HG03280 (cell line): ENCODE measurements around the gene ALPL.
"Not testable (repeated sequence)": the region's sequence is repeated elsewhere in the genome, so short reads cannot be mapped to it uniquely, and the experiment has no call there.

Source experiments
- ATAC-seq: cut with Tn5 transposase; IDR thresholded peaks from one replicate; pipeline ENCODE4 v1.9.1; 2021; ENCODE audit warnings: mild to moderate bottlenecking, moderate library complexity; ENCODE audit not compliant: unreplicated experiment

Gene ALPL

DNA sequence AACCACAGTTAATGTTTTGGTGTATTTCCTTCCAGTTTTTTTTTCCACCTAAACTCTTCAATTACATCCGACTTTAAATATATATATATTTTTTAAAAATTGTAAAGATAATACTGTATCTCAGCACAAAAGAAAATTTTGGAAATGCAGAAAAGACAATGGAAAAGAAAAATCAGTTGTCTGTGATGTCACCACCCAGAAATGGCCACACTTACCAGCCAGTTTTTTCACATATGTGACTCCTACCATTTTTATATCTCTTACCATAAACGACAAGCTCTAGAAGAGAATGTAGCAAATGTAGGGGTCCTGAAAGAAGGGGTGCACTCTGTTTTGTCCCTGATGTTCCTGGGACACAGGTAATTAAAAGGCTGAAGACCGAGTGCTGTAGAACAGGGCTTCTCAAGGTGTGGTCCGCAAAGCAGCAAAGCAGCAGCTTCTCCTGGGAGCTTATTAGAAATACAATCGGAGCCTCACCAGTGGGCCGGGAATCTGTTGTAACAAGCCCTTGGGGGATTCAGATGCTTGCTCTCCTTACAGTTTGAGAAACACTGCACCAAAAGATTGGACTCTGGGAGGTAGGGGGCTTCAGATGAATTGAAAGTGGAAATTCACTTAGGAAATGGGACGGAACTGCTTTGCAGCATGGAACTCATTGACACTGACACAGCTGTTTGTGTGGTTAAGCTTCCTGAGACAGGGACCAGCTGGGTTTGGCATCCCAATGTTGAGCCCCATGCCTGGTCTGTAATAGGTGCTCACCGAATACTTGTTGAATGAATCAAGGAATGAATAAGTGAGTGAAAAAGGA, 44.1 kb downstream of the ALPL start:
- ATAC-seq: no peak

- ATAC-seq: no peak
Measured at GRCh38 chr1:21559788-21560567, 50.8 kb downstream of the ALPL start.

DNA sequence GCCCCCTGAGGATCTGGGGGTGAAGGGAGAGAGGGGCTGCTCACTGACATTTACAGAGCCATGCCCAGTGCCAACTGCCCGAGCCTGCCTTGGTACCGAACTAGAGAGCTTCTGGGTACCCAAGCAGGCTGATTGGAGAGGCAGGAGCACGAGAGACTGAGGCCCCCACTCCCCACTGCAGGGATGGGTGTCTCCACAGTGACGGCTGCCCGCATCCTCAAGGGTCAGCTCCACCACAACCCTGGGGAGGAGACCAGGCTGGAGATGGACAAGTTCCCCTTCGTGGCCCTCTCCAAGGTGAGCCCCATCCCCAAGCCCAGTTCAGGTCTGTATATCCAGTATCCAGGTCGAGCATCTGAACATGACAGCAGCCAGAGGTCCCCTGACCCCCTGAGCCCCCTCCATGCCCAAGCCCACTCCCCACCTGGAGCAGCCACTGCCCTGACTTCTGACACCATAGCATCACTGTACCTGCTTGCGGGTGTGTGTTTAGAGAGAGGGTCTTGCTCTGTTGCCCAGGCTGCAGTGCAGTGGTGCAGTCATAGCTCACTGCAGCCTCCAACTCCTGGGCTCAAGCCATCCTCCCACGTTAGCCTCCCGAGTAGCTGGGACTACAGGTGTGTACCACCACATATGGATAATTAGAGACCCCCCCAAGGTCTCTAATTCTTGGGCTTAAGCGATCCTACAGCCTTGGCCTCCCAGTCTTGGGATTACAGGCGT, 51.9 kb downstream of the ALPL start:
- no peak for ATAC-seq

GRCh38 chr1:21562896-21563295, 53.7 kb downstream of the ALPL start:
- ATAC-seq: no peak

DNA sequence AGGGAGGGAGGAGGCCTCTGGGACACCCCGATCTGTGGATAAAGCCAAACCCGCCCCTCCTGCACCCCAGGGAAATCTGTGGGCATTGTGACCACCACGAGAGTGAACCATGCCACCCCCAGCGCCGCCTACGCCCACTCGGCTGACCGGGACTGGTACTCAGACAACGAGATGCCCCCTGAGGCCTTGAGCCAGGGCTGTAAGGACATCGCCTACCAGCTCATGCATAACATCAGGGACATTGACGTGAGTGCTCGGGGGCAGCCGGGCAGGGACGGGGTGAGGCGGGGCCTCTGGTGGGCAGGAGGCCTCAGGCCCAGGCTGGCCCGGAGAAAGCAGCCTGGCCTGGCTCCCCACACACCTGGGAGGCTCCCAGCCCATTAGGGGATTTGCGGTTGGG, 54.7 kb downstream of the ALPL start:
- no peak for ATAC-seq

- no peak for ATAC-seq
Measured at GRCh38 chr1:21564521-21565095, 55.4 kb downstream of the ALPL start.

GRCh38 chr1:21565285-21565684, 56.1 kb downstream of the ALPL start:
- ATAC-seq: no peak

- not testable (repeated sequence) for ATAC-seq
Measured at GRCh38 chr1:21566361-21566760, 57.1 kb downstream of the ALPL start.

- no peak for ATAC-seq
Measured at GRCh38 chr1:21567241-21568005, 58.2 kb downstream of the ALPL start.

GRCh38 chr1:21568006-21568746, 59.0 kb downstream of the ALPL start:
- no peak for ATAC-seq

DNA sequence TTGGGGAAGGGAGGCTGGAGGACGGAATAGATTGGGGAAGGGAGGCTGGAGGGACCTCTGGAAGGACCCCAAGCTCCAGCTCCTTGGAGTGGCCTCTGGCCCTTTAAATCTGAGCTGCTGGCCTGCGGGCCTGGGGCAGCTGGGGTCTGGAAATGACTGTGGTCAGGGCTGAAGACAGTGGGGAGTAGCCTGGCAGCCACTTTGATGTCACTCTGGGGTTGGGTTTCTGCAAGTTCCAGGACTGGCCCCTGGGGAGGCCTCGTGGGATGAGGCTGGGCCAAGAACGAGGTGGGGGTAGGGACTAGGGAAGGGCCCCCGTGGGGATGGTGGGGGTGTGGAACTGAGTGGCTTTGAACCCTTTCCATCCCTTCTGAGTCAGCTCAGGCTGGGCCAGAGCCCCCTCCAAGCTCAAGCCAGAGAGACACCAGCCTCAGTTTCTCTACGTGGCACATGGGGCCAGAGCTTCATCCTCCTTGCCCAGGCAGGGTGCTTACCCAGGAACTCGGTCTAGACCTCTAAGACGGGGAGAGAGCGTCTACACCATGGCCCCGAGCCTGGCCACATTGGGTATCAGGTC, 59.7 kb downstream of the ALPL start:
- ATAC-seq: no peak

- ATAC-seq: no peak
Measured at GRCh38 chr1:21569820-21570527, 60.8 kb downstream of the ALPL start.

GRCh38 chr1:21570528-21570875, 61.3 kb downstream of the ALPL start:
- no peak for ATAC-seq

DNA sequence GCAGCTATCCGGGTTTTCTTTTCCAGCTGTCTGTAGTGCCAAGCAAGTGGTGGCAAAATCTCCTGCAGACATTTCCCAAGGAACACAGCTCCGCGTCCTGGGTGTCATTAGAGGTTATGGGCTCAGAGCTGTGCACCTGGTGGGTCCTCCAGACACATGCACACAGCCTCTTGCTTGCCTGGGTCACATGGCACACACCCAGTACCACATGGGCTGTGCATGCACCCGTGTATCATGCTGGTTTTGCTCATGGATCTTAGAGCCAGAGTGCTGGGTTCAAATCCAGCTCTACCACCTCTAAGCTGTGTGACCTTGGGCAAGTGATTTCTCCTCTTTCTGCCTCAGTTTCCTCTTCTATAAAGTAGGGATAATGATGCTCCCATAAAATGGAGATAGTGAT, 61.7 kb downstream of the ALPL start:
- no peak for ATAC-seq

- ATAC-seq: no peak
Measured at GRCh38 chr1:21572221-21572620, 63.0 kb downstream of the ALPL start.

- no peak for ATAC-seq
Measured at GRCh38 chr1:21572735-21573277, 63.6 kb downstream of the ALPL start.

- ATAC-seq: no peak
Measured at GRCh38 chr1:21573475-21573874, 64.3 kb downstream of the ALPL start.

- ATAC-seq: no peak
Measured at GRCh38 chr1:21573971-21574465, 64.8 kb downstream of the ALPL start.
